ENCODE measurements around the gene NR2F1-AS1.

The NR2F1-AS1 gene

DNA sequence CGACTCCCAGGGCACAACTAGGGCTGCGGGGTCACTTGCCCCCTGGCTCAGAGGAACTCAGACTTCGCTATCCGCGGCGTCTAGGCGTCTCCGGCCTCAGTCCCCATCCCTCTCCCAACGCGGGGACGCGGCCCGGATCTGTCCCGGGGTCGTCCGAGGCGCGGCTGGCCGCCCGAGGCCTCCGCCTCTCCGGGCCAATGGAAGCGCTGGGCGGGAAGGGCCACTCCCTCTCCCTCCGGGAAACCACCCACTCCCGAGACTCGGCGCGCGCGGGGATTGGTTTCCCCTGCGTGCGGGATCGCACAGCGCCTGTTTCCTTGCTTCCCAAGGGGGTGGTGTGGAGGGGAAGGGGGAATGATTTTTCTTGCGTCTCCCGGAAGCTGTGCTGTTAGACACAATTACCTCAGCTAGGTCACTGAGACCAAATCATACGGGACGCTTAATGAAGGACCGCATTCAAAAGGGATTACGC is 40.3 kb upstream of the NR2F1-AS1 start:
- peak; percentile 76 to 83 for DNase-seq
- WGBS (ENCODE audit: extremely low coverage, insufficient coverage, insufficient read length), result no CpG with 5 or more reads among the region's 41 CpGs
- H2AK5ac ChIP-seq (ENCODE audit: low read length), result no peak overlapping the region

DNA sequence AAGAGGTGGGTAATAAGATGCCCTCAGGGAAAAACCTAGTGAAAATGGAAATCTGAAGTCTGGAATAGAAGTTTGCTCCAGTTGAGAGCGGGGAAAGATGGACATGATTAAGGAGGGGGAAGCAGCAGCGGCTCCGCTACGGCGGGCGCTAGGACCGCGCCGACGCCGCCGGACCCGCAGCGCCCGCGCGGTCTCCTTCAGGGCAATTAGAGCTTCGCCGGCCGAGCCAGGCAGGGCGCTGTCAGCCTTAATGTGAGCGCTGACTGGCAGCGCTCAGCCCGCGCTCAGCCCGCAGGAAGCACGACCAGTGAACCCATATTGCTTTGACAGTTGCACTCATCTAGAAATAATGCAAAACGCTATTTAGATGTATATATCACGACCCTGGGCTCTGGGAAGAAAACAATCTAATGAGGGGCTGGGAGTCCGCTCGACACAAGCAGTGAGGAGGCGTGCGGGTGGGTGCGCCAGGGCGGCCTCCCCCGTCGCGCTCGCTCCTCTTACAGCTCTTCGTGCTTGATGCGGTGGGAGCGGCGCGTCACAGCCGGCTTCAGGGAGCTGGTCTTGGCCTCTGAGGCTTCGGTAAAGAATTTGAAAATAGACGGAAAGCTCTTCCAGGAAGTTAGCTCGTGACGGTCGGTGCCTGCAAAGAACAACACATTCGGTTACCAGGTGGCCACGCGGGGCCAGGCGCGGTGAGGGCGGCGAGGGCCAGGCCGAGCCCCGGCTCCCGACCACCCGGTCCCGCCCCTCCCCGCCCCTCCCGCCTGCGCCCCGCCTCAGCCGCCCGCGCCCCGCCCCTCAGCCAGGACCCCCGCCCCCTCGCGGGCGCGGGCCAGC is 39.7 kb upstream of the NR2F1-AS1 start:
- H3K4me1 ChIP-seq (ENCODE audit: control insufficient read depth in 1 of 2, insufficient read depth in 2 of 2, low read length in 2 of 2), result peaks cover 0 to 3% of the 10 kb centered on the region in 2 experiments
- H3K18ac ChIP-seq (ENCODE audit: low read length), result peak overlapping the region; percentile 17
- peaks cover 2% of the 10 kb centered on the region for H3K79me1 ChIP-seq (ENCODE audit: low read length)
- H3K79me2 ChIP-seq (ENCODE audit: control insufficient read depth, insufficient read depth, low read length, poor library complexity), result no peaks in the 10 kb centered on the region
- H3K9ac ChIP-seq (ENCODE audit: low read length), result no peak overlapping the region
- no peaks in the 10 kb centered on the region for H3K9me3 ChIP-seq (ENCODE audit: insufficient read depth, low read depth, low read length)
- H2BK12ac ChIP-seq (ENCODE audit: low read length), result no peak overlapping the region
- DNase-seq, result peak; percentile 93
- H3K23ac ChIP-seq (ENCODE audit: low read length), result no peak overlapping the region
- H2BK120ac ChIP-seq (ENCODE audit: insufficient read depth, low read length, poor library complexity), result no peak overlapping the region
- H2AK5ac ChIP-seq (ENCODE audit: low read length), result no peak overlapping the region
- no peak overlapping the region for H2BK5ac ChIP-seq (ENCODE audit: low read depth, low read length, poor library complexity)
- no CpG with 5 or more reads among the region's 75 CpGs for WGBS (ENCODE audit: extremely low coverage, insufficient coverage, insufficient read length)
- H2AFZ ChIP-seq (ENCODE audit: insufficient read depth, low read length, poor library complexity), result peak overlapping the region; percentile 86
- H3K4me3 ChIP-seq (ENCODE audit: low read depth, low read length), result peak overlapping the region; percentile 78
- peaks cover 7% of the 10 kb centered on the region for H3K27me3 ChIP-seq (ENCODE audit: insufficient read depth, low read length)
- H3K4me2 ChIP-seq (ENCODE audit: low read length), result peak overlapping the region; percentile 95
- H3K14ac ChIP-seq (ENCODE audit: low read length), result no peak overlapping the region
- H4K91ac ChIP-seq (ENCODE audit: low read depth, low read length), result no peak overlapping the region
- no peak overlapping the region for H4K8ac ChIP-seq (ENCODE audit: low read depth, low read length)
- no peaks in the 10 kb centered on the region for H3K36me3 ChIP-seq (ENCODE audit: control insufficient read depth in 1 of 2, insufficient read depth in 2 of 2, low read length in 2 of 2)
- no peak overlapping the region for H4K12ac ChIP-seq (ENCODE audit: low read depth, low read length)
- H3K27ac ChIP-seq (ENCODE audit: low read depth, low read length), result no peak overlapping the region
- no peak overlapping the region for H3K4ac ChIP-seq (ENCODE audit: low read depth, low read length)

More for the DNA sequence above, 40.3 kb upstream of the NR2F1-AS1 start:
- H4K12ac ChIP-seq (ENCODE audit: low read depth, low read length), result peak overlapping the region; percentile 12
- no peak overlapping the region for H2BK120ac ChIP-seq (ENCODE audit: insufficient read depth, low read length, poor library complexity)
- peak overlapping the region; percentile 86 for H2AFZ ChIP-seq (ENCODE audit: insufficient read depth, low read length, poor library complexity)
- no peak overlapping the region for H3K27ac ChIP-seq (ENCODE audit: low read depth, low read length)
- no peak overlapping the region for H4K91ac ChIP-seq (ENCODE audit: low read depth, low read length)
- H4K8ac ChIP-seq (ENCODE audit: low read depth, low read length), result peak overlapping the region; percentile 34
- no peaks in the 10 kb centered on the region for H3K79me2 ChIP-seq (ENCODE audit: control insufficient read depth, insufficient read depth, low read length, poor library complexity)
- peaks cover 0 to 3% of the 10 kb centered on the region in 2 experiments for H3K4me1 ChIP-seq (ENCODE audit: control insufficient read depth in 1 of 2, insufficient read depth in 2 of 2, low read length in 2 of 2)
- no peak overlapping the region for H3K23ac ChIP-seq (ENCODE audit: low read length)
- H3K14ac ChIP-seq (ENCODE audit: low read length), result no peak overlapping the region
- no peaks in the 10 kb centered on the region for H3K36me3 ChIP-seq (ENCODE audit: control insufficient read depth in 1 of 2, insufficient read depth in 2 of 2, low read length in 2 of 2)
- H2BK5ac ChIP-seq (ENCODE audit: low read depth, low read length, poor library complexity), result no peak overlapping the region
- peak overlapping the region; percentile 78 for H3K4me3 ChIP-seq (ENCODE audit: low read depth, low read length)
- H2BK12ac ChIP-seq (ENCODE audit: low read length), result no peak overlapping the region
- H3K27me3 ChIP-seq (ENCODE audit: insufficient read depth, low read length), result peaks cover 7% of the 10 kb centered on the region
- no peak overlapping the region for H3K4ac ChIP-seq (ENCODE audit: low read depth, low read length)
- H3K9me3 ChIP-seq (ENCODE audit: insufficient read depth, low read depth, low read length), result no peaks in the 10 kb centered on the region
- H3K9ac ChIP-seq (ENCODE audit: low read length), result no peak overlapping the region
- no peak overlapping the region for H3K18ac ChIP-seq (ENCODE audit: low read length)
- peaks cover 2% of the 10 kb centered on the region for H3K79me1 ChIP-seq (ENCODE audit: low read length)
- H3K4me2 ChIP-seq (ENCODE audit: low read length), result peak overlapping the region; percentile 95

DNA sequence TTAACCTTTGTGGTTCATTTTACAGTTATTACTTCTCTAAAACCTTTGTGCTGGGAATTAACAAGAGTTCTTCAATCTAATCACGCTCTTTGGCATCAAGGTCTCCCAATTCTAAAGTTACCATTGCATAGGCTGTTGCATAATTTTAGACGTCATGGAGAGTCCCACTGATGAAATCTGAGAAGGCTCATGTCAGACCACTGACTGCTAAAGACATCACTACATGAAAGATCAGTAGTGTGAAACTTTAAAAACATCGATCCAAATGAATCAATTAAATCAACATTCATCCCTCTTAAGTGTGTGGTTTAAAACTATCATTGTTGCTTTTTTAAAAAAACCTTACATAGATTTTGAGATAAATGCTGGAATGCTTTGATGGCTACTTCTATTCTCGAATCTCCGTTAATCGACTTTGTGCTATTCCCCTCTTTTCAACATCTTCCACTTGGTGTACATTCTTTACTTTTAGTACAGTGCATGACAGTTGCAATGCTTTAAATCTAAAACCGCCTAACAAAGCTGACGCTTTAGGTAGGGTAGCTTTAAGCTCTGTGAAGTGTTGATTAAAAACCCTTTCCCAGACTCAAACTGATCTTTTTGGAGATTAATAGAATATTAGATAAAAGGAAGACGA is 35.6 kb upstream of the NR2F1-AS1 start:
- Histone ChIP-seq H3K4ac (ENCODE audit: low read depth, low read length) (no peak overlapping the region), H3K36me3 (ENCODE audit: control insufficient read depth in 1 of 2, insufficient read depth in 2 of 2, low read length in 2 of 2) (no peaks in the 10 kb centered on the region), H2BK5ac (ENCODE audit: low read depth, low read length, poor library complexity) (no peak overlapping the region), H4K91ac (ENCODE audit: low read depth, low read length) (no peak overlapping the region), H3K27ac (ENCODE audit: low read depth, low read length) (no peak overlapping the region), H3K27me3 (ENCODE audit: insufficient read depth, low read length) (peaks cover 12% of the 10 kb centered on the region), H4K12ac (ENCODE audit: low read depth, low read length) (no peak overlapping the region), H3K9ac (ENCODE audit: low read length) (no peak overlapping the region), H3K79me1 (ENCODE audit: low read length) (peaks cover 2% of the 10 kb centered on the region), H3K4me3 (ENCODE audit: low read depth, low read length) (no peak overlapping the region), H3K79me2 (ENCODE audit: control insufficient read depth, insufficient read depth, low read length, poor library complexity) (no peaks in the 10 kb centered on the region), H2AFZ (ENCODE audit: insufficient read depth, low read length, poor library complexity) (no peak overlapping the region), H2AK5ac (ENCODE audit: low read length) (no peak overlapping the region), H3K4me1 (ENCODE audit: control insufficient read depth in 1 of 2, insufficient read depth in 2 of 2, low read length in 2 of 2) (peaks cover 0 to 9% of the 10 kb centered on the region in 2 experiments), H3K14ac (ENCODE audit: low read length) (no peak overlapping the region), H2BK120ac (ENCODE audit: insufficient read depth, low read length, poor library complexity) (no peak overlapping the region), H3K9me3 (ENCODE audit: insufficient read depth, low read depth, low read length) (no peaks in the 10 kb centered on the region), H2BK12ac (ENCODE audit: low read length) (no peak overlapping the region), H3K23ac (ENCODE audit: low read length) (no peak overlapping the region), H4K8ac (ENCODE audit: low read depth, low read length) (no peak overlapping the region), H3K18ac (ENCODE audit: low read length) (no peak overlapping the region), H3K4me2 (ENCODE audit: low read length) (no peak overlapping the region)
- WGBS (ENCODE audit: extremely low coverage, insufficient coverage, insufficient read length), result no CpG with 5 or more reads among the region's 9 CpGs
- no peak for DNase-seq

DNA sequence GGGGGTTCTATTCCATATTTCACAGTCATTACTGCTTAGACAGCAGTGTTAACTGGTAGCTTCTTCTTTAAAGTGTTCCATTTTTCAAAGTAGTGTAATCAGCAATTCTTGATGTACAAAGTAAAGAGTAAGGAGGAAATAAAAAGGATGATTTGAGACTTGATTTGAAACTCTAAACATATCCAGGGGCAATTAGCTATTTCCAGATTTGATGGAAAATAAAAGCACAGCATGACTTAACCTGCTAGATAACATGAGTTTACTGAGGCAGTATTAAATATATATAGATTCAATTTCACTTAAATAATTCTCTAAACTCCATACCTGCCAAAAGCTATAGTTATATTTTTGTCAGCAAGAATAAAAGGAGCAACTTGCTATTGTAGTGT is 31.8 kb upstream of the NR2F1-AS1 start:
- H3K23ac ChIP-seq (ENCODE audit: low read length), result no peak overlapping the region
- H2BK120ac ChIP-seq (ENCODE audit: insufficient read depth, low read length, poor library complexity), result no peak overlapping the region
- H3K18ac ChIP-seq (ENCODE audit: low read length), result no peak overlapping the region
- H3K27ac ChIP-seq (ENCODE audit: low read depth, low read length), result no peak overlapping the region
- no peak overlapping the region for H2AK5ac ChIP-seq (ENCODE audit: low read length)
- H4K8ac ChIP-seq (ENCODE audit: low read depth, low read length), result no peak overlapping the region
- no peak overlapping the region for H3K4me3 ChIP-seq (ENCODE audit: low read depth, low read length)
- H3K36me3 ChIP-seq (ENCODE audit: control insufficient read depth in 1 of 2, insufficient read depth in 2 of 2, low read length in 2 of 2), result no peaks in the 10 kb centered on the region
- H4K12ac ChIP-seq (ENCODE audit: low read depth, low read length), result no peak overlapping the region
- H2BK12ac ChIP-seq (ENCODE audit: low read length), result no peak overlapping the region
- no peaks in the 10 kb centered on the region for H3K79me1 ChIP-seq (ENCODE audit: low read length)
- H3K14ac ChIP-seq (ENCODE audit: low read length), result no peak overlapping the region
- no peak for DNase-seq
- no peaks in the 10 kb centered on the region for H3K9me3 ChIP-seq (ENCODE audit: insufficient read depth, low read depth, low read length)
- peaks cover 25% of the 10 kb centered on the region for H3K27me3 ChIP-seq (ENCODE audit: insufficient read depth, low read length)
- no peak overlapping the region for H3K9ac ChIP-seq (ENCODE audit: low read length)
- H2BK5ac ChIP-seq (ENCODE audit: low read depth, low read length, poor library complexity), result no peak overlapping the region
- no peak overlapping the region for H3K4ac ChIP-seq (ENCODE audit: low read depth, low read length)
- no peak overlapping the region for H2AFZ ChIP-seq (ENCODE audit: insufficient read depth, low read length, poor library complexity)
- no peaks in the 10 kb centered on the region for H3K79me2 ChIP-seq (ENCODE audit: control insufficient read depth, insufficient read depth, low read length, poor library complexity)
- peaks cover 0 to 6% of the 10 kb centered on the region in 2 experiments for H3K4me1 ChIP-seq (ENCODE audit: control insufficient read depth in 1 of 2, insufficient read depth in 2 of 2, low read length in 2 of 2)
- no peak overlapping the region for H3K4me2 ChIP-seq (ENCODE audit: low read length)
- no peak overlapping the region for H4K91ac ChIP-seq (ENCODE audit: low read depth, low read length)
